ENCODE results near the gene LIFR.
"Not testable (repeated sequence)": the region's sequence is repeated elsewhere in the genome, so short reads cannot be mapped to it uniquely, and the experiment has no call there.

The LIFR gene

DNA sequence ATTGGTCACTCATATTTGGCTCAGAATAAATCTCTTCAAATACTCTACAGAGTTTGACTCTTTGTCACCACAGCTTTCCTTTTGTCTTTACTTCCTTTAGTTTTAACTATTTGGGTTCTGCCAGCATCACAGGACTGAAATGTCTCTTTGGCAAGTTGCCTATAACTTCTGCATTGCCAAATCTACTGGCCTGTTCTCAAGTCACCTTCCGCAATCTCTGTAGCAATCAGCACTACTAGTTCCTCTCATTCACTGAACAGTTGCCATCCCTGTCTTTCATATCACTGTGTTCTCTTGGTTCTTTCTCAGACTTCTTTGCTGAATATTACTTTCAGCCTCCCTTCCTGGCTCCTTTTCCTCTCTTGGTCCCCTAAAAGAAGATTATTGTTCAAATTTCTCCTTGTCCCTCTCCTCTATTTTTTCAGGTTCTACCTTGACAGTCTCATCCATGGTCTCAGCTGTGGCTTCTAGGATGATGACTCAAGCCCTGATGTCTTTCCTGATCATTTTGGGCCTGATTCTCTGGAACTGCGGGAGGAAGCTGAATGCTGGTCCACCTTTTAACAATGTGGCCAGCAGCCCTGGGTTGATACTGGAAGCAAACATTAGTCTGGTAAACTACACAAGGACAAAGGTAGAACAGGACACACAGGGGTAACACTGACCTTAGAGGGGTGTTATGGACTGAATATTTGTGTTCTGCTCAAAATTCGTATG is 44.0 kb upstream of the LIFR start:
- no peak for DNase-seq (ENCODE audit: low spot score)
- TF ChIP-seq, protein P1, sequence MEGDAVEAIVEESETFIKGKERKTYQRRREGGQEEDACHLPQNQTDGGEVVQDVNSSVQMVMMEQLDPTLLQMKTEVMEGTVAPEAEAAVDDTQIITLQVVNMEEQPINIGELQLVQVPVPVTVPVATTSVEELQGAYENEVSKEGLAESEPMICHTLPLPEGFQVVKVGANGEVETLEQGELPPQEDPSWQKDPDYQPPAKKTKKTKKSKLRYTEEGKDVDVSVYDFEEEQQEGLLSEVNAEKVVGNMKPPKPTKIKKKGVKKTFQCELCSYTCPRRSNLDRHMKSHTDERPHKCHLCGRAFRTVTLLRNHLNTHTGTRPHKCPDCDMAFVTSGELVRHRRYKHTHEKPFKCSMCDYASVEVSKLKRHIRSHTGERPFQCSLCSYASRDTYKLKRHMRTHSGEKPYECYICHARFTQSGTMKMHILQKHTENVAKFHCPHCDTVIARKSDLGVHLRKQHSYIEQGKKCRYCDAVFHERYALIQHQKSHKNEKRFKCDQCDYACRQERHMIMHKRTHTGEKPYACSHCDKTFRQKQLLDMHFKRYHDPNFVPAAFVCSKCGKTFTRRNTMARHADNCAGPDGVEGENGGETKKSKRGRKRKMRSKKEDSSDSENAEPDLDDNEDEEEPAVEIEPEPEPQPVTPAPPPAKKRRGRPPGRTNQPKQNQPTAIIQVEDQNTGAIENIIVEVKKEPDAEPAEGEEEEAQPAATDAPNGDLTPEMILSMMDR (IDR thresholded peaks at IDR 0.05; ENCODE audit: extremely low read depth, missing control alignments) = no peak

DNA sequence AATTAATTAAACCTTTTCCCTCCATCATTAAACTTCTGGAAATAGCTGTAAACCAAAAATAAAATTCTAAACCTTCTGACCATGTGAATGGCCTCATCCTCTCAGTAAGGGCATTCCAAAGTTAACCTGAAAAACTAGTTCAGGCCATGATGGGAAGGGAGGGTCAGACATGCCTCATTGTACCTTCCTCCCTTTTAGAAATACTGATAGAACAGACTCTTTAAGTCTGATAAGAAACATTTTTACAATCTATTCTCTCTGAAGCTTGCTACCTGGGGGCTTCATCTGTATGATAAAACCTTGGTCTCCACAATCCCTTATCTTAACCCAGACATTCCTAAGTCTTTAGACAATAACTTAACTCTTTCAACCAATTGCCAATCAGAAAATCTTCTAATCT is 43.3 kb upstream of the LIFR start:
- not testable (repeated sequence) for DNase-seq (ENCODE audit: low spot score)

DNA sequence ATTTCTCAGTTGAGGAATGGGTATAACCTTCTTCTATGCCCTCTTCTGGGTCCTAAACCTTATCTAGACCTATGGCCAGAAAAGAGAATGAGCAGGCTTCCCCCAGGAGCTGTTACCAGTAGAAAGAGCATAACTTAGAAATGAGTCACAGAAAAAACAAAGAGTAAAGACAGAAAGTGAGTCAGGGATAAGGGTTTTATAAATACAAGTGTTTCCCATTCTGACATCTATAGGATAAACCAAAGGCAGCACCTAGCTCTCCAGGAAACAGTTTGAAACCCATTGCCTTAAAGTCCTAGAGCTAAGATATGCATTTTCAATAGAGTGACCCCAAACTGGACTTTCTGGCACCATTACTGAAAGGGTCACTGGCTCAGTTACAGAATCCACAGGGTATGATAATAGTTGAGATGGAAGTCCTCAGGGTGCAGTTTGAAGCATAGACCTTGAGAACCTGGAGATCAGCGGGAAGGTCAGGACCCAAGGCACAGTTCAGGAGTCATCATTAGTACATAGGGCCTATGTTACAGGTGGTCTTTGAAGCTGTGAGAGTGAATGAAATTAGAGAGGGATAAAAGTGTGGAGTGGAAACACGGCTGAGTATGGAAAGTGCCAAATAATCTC is 42.7 kb upstream of the LIFR start:
- no peak for DNase-seq (ENCODE audit: low spot score)

DNA sequence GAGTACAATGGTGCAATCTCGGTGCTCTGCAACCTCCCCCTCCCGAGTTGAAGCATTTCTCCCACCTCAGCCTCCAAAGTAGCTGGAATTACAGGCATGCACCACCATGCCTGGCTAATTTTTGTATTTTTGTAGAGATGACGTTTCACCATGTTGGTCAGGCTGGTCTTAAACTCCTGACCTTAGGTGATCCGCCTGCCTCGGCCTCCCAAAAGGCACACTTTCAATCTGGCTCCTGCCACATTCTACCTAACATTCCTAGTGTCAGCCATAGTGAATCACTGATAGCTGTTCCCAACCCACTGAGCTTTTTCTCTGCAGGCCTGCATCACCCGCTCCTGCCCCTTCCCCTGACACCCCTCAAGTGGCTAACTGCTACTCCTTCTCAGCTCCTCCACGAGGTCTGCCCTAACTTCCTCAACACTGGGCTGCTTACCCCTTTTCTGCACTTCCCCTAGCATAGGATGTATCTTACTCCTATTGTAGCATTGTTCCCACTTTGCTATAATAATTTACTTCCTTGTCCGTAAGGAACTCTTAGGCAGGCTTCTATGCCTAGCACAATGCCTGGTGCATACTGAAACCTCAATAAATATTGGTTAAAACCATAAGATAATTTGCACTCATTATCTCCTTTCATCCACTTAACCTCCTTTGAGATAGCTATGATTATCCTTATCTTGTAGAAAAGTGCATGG is 42.0 kb upstream of the LIFR start:
- no peak for DNase-seq (ENCODE audit: low spot score)
- TF ChIP-seq, protein P1 (IDR thresholded peaks at IDR 0.05; ENCODE audit: extremely low read depth, missing control alignments) = no peak

More for the DNA sequence above, 42.7 kb upstream of the LIFR start:
- TF ChIP-seq, protein P1 (IDR thresholded peaks at IDR 0.05; ENCODE audit: extremely low read depth, missing control alignments) = no peak

DNA sequence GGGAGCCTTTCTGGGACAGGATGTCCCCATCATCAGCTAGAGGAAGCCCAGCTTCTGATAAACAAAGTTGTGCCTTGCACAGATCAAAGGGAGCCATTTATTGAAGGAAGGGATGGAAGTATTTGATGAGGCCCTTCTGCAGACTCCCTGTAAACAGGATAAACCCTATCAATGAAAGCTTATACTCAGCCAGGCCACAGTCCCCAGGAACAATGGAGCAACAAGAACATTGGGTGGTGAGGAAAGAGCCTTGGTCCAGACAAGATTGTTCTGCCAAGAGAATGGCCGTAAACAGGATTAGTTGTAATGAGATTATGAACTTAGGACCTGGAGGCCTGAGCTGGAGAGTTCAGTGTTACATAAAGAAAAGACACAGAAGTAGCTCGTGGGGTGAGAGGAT is 40.5 kb upstream of the LIFR start:
- TF ChIP-seq, protein P1 (IDR thresholded peaks at IDR 0.05; ENCODE audit: extremely low read depth, missing control alignments) = no peak
- DNase-seq (ENCODE audit: low spot score) = no peak

DNA sequence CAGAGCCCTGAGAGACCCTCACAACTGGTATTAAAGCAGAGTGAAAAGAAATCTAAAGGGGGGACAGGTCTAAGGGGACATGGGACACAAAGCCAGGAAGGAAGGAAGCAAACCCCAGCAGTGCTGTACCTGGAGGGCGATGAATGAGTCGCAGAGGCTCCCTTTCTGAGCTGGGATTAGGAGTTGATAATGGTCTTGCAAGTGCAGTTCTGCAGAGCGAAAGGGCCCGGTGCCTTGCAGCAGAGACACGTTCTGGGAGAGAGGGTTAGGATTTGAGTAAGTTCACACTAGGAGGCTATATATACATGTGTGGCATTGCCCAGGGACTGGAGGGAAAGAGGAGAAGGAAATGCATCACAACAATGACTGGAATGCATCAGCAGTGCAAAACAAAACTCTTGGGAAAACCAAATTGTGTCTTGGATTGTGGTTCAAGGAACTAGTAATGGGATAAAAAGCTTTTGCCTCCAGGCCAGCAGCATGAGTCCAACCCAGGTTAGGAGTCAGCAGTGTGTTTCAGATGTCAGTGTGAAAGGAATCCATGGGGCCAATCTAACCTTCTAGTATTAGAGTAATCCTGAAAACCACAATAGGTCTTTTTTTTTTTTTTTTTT is 38.8 kb upstream of the LIFR start:
- no peak for DNase-seq (ENCODE audit: low spot score)
- TF ChIP-seq, protein P1 (IDR thresholded peaks at IDR 0.05; ENCODE audit: extremely low read depth, missing control alignments) = no peak

DNA sequence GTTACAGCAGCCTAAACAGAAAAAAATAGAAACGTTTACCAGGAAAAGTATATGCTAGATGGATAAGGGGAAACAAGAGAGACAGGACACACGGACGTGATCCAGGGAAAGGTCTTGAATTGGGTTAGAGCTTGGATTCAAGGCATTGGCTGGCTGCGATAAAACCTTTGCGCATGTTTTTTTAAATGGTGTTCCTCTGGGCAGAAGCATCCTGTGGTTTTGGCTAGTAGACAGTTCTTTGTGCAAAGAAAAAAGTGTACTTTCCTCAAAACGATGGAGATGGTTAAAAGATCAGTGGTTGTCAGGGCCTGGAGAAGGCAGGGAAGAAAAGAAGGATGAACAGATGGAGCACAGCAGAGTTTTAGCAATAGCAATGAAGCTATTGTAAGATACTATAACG is 37.5 kb upstream of the LIFR start:
- no peak for DNase-seq (ENCODE audit: low spot score)
- TF ChIP-seq, protein P1 (IDR thresholded peaks at IDR 0.05; ENCODE audit: extremely low read depth, missing control alignments) = no peak
